Left renal pelvis (tissue), 4 donors: ENCODE results near the gene KAT2B. TPM values are rescaled to one million over a fixed set of nuclear protein-coding genes. Genes with fewer than 3 reads are reported as not detected.
"Not testable (repeated sequence)": the region's sequence is repeated elsewhere in the genome, so short reads cannot be mapped to it uniquely, and the experiment has no call there.

ENCODE experiments used
- DNase-seq, 4 donors: peaks; one replicate each; pipeline ENCODE4 v3.0.0-alpha.2; 2013; ENCODE audit warnings: low read depth in 4 of 4, low spot score in 3 of 4
- polyA plus RNA-seq, 4 donors: library from polyadenylated mRNA; unstranded; fragments of 120-200 nt; gene quantifications; one replicate each; pipeline ENCODE4 v1.2.1, GENCODE V29; 2013; ENCODE audit not compliant: insufficient read length in 4 of 4

Gene KAT2B
- polyA plus RNA-seq = 10 to 100 TPM; 19.0 to 30.8 (median 24.8) TPM

DNA sequence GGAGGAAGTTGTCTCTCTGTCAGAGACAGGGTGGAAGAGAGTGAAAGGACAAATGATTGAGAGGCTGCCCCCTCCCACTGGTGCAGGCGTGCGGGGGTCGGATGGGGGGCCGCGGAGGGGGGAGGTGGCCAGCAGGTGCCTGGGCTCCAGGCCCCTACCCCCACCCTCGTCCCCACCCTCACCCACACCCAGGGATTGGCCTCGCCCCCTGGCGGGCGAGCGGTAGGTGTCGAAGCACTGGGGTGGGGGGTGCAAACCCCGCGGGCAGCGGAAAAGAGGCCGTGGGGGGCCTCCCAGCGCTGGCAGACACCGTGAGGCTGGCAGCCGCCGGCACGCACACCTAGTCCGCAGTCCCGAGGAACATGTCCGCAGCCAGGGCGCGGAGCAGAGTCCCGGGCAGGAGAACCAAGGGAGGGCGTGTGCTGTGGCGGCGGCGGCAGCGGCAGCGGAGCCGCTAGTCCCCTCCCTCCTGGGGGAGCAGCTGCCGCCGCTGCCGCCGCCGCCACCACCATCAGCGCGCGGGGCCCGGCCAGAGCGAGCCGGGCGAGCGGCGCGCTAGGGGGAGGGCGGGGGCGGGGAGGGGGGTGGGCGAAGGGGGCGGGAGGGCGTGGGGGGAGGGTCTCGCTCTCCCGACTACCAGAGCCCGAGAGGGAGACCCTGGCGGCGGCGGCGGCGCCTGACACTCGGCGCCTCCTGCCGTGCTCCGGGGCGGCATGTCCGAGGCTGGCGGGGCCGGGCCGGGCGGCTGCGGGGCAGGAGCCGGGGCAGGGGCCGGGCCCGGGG is at the start of gene KAT2B:
KAT2B (plus strand) TSS at position 682 of the 783 bp plus-strand sequence; CDS start at position 714, 32 bp downstream.
- peak; percentile 68 to 73 (median 70) for DNase-seq

DNA sequence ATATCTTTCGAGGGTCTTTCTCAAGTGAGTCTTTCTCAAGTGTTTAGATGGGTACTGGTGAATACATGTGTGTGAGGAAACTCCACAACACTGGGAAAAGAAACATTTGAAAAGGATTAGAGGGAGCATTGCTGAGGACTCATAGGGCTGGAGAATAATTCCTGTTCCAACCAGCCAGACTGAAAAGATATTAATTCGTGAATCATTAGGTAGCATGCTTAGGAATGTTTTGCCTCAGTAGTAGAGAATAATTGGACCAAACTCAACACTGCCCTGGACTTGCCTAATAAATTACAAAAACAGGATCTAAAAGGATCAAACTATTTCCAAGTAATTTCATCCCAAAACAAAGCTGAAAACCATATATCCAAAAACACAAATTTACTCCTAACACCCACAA is 45.5 kb upstream of the KAT2B start:
- DNase-seq = no peak

DNA sequence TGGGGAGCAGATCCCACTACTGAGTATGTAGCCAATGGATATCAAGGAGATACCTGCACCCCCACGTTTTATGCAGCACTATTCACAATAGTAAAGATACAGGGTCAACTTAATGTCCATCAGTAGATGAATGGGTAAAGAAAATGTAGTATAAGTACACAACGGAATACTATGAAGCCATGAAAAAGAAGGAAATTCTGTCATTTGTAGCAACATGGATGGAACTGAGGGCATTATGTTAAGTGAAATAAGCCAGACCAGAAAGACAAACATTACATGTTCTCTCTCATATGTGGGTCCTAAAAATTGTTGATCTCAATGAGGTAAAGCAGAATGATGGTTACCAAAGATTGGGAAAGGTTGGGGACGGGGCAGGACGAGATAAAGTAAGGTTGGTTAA is 42.7 kb upstream of the KAT2B start:
- DNase-seq = no peak

DNA sequence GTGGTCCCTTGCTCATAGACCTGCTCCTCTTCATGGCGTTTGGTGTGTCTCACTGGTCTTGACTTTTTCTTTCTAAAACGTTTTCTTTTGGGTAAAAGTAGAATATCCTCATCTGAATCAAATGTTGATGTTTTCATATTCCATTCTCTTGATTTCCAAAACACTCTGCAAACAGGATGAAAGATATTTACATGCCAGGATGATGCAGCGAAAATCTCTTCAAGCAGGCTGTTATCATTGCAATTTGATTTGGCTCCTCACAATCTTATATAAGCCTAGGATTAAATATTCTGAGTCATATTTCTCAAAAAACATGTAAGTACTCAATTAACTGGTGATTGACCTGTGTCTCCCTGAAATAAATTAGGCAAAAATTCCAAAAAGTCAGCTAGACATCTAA is 38.3 kb upstream of the KAT2B start:
- no peak for DNase-seq

DNA sequence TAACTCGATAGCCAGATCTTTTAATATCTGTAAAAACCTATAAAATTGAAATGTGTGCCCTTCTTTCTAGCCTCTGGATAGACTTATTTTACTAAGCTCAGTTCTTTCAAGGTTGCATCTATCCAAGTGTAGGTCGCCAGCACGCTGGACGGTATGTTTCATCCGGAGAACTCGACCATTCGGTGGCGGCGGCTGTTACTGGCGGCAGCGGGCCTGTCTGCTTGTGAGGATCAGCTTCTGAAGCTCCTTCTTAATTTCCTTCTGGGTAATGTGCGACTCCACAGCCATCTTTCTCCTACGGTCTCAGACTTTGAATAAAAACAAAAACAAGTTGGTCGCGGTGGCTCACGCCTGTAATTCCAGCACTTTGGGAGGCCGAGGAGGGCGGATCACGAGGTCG is 32.3 kb upstream of the KAT2B start:
- DNase-seq = no peak

DNA sequence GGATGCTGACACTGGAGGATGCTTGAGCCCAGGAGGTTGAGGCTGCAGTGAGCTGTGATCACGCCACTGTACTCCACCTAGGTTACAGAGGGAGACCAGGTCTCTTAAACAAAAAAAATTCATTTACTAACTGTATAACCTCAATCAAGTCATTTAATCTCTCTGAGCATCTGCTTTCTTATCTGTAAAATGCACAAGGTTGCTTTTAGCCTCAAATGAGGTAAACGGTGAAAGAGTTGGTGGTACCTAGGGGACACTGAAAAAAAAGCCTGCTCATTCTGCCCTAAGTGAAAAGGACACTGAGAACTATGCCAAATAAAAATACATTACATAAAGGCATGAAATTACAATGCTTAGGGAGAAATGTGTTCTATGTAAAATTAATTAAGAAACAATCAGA is 31.6 kb upstream of the KAT2B start:
- no peak for DNase-seq

DNA sequence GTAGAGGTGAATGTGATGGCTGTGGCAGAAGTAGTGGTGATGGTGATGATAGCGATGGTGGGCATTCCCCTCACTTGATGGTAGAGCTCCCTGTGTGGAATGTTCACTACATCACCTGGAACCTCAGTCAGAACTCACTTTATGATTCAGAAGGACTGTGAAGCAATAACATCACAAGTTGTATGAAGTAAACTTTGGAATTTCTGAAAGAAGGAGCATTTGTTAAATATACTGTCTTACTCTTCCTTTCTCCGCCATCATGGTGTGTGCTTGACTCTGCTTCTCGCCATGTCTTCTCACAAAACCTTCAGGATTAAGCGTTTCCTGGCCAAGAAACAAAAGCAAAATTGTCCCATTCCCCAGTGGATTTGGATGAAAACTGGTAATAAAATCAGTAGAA is 28.1 kb upstream of the KAT2B start, which contains the start of gene PP2D1:
PP2D1 (minus strand) TSS at position 101 of the 400 bp plus-strand sequence. CDS start 192 bp downstream, outside the sequence.
- DNase-seq = no peak

DNA sequence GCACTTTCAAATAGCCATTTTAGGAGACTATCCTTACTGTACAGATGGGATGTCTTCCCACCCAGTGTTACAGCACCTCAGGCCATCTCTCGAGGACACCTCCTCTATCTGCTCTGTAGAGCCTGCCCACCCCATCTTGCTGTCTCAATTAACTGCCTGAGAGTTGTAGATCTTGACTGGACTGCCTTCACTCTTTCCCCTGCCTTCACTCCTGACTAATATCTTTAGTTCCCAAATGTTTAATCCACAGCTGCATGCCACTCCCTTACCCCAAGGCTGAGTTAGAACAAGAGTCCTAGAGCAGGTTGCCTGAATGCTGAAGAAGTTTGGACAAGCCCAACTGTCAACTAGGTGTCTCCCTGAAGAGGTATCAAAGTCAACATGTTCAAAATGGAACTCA is 26.9 kb upstream of the KAT2B start:
- DNase-seq = no peak

DNA sequence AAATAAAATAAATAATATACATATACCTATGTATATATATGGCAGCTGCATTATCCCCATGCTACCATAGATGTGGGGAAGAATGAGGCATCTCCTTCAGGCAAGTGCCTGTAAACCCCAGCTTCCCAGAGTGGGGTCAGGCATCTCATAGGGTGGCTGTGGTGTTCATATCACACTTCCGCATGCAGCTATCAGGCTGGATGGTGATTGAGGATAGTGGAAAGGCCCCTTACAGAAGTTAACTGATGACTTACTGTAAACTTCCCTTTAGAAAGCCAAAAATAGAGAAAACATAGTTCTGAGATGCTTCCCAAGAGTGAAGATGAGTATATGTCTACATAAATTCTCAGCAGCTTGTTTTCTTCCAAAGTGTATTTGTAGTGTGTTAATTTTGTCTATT is 24.7 kb upstream of the KAT2B start:
- no peak for DNase-seq

DNA sequence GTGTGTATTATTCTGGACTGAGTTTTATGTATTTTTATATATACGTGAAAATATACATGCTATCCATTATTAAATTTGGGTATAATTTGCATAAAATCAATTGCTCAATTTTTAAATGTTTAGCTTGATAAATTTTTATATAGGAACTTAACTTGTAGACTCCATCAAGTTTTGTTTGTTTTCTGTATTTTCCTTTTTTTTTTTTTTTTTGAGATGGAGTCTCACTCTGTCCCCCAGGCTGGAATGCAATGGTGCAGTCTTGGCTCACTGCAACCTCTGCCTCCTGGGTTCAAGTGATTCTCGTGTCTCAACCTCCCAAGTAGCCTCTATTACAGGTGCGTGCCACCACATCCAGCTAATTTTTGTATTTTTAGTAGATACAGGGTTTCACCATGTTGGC is 24.2 kb upstream of the KAT2B start:
- not testable (repeated sequence) for DNase-seq

DNA sequence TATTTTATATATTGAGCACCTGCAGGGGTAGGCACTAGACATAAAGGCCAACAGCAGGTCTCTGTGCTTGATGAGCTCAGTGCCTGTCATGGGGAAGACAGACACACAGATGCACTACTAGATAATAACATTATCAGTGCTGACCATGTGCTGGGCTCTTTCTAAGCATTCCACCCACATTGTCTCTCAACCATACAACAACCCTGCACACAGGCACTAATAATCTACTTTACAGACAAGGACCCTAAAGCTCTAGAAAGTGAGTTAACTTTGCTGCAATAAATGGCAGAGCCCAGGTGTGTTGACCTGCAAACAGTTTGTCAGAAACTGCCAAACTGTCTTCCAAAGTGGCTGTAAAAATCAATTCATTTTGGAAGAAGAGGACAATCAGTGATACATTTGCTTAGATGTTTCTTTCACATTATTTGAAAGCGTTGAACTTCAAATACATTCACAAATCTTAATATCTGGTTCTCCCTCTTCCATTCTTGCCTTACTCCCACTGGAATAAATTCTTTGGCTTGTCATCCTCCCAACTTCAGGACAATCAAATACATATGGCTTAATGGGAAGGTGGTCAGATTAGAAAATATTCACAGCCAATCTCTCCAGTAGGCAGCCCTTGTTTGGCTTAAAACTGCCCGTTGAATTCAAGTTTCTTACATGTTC is 17.2 kb upstream of the KAT2B start:
- no peak for DNase-seq

DNA sequence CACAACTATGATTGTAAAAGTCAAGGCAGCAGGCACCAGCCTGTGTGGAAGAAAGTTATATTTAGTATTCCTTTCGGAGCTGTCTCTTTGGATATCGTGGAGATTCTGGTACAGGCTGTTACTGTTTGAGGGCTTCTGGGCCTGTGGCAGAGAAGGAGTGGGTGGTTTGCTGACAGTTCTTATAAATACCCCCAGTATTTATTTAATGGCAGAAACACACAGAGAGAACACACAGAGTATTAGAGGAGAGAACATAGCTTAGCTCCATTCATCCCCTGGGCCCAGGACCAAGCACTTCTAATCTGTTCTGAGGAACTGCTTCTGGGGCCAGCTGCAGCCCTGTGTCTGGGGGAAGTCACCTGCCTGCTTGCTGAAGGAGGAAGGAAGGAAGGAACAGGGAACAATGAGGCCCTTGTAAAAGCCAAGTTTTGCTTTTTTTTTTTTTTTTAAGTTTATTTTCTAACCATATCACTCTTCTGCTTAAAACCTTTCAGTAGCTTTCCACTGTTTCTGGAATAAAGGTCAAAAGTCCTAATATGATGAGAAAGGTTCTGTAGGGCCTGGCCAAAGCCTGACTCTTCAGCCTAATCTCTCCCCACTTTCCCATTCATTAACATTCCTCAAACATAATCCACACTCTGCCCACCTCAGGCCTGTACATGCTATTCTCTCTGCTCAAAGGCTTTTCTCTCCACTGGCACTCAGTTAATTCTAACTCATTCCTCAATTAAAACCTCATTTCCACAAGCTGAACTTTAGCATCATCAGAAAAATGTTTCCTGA is 16.4 kb upstream of the KAT2B start:
- no peak for DNase-seq

DNA sequence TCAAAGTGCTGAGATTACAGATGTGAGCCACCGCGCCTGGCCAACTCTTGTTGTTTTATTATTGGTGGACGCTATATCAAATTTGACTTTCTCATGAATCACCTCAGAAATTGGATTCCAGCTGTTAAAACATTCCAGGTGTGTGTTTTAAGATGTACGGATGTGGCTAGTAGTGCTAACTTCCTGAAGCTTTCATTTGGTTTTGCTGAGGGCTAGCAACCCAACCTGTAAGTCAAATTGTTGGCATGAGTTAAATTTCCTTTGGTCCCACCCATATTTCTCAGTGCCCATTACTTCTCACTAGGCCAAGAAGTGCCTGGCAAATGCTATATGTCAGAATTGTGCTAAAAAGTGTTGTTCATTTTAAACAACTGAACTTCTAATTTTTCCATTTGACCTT is 13.1 kb upstream of the KAT2B start:
- DNase-seq = no peak

DNA sequence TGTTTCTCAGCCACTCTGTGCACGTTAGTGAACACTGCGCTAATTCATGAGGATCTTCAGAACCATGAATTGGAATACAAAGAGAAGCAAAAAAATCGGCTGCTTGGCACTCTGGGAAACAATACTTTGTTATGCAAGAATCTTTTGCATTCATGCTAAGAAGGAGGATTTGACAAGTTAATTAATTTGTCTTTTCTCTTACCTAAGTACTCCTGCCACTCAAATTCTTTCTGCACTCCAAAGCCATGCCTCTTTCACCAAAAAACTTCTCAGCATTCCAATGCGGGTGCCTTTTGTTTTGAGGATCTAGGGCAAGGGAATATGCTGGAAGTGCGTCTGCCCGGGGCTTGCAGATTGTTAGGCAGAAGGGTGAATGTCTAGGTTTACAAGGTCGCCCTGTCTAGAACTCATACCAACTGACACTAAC is 11.3 kb upstream of the KAT2B start:
- no peak for DNase-seq

DNA sequence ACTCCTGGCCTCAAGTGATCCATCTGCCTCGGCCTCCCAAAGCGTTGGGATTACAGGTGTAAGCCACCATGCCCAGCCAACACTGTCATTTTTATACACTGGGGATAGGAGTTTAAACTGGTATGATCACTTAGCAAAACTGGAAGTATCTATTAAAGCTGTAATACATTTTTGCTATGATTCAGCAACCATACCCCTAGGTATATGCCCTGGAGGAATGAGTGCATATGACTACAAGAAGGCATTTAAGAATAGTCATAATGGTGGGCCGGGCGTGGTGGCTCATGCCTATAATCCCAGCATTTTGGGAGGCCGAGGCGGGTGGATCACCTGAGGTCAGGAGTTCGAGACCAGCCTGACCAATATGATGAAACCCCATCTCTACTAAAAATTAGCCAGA is 8.3 kb upstream of the KAT2B start:
- DNase-seq = not testable (repeated sequence)

DNA sequence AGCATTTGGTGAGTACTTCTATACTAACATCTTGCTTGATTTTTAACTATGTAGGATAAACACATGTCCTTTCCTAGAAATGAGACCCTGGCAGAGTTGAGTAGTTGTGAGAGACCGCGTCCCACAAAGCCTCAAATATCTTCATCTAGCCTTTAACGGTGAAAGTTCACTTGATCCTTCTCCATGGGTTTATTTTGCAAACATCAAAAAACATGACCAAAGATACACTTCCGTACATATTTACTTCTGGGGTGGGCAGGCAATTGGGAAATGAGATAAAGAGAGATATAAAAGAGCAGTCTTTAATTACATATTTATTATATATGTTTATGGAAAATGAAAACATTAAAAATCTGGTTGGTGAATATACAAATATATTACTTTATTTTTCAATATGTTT is 5.2 kb upstream of the KAT2B start:
- DNase-seq = no peak

DNA sequence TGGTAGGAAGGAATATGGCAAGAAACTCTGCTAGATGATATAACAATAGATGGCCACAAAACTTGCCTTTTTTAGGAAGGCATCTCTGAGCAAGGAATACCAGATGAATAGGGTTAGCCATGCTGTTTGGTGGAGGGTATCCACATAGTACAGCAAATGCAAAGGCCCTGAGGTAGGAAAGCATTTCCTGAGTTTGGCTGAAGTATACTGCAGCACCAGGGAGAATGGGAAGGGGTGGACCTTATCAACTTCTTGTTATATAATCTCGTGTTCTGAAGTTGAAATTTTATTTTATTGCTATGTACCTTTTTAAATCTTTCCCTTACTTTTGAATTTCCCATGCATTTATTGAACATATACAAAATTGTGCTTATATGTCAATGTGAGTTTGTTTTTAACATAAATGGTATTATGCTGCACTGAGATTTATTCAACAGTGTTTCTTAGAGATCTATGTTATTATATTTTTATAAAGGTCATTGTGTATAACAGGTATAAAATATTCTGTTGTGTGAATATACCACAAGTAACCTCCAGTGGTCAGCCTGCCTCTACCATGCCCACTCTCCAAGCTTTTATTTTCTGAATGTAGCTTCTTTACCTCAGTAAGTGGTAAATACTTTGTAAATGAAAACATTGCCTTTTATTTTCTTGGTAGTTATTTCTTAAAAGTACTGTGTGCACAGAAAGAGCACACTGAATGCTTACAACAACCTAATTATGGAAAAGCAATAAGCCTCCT is 2.8 kb upstream of the KAT2B start:
- DNase-seq = no peak

DNA sequence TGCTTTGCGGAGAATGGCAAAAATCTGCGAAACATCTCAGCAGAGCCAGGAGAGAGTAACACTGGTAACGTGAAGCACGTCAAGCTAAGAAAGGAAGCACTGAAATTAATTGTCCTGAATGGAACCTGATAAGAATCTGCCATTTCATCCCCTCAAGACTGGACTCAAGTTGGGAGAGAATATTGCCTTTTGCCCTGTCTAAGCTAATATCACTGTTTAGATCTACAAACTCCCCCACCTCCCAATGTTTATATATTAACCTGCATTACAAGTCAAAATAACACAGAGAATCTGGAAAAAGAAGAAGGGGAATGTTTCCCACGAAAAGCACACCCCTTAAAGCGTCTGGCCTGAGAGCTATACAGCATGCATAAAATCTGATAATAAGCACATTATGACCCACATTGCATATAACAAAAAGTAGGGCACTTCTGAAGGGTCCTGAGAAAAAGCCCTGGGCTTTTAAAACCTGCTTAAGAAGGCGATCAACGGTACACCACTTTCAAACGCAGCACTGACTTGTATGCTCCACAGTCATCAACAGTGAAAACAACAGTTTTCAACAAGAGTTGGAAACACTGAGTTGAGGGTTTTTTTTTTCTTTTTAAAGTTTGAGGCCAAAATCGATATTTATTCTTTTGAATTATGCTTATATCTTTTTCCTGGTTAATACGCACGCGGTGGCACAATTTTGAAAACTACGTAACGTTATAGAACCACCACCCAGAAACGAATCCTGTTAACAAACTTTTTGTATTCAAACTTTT is 1.4 kb upstream of the KAT2B start:
- DNase-seq = no peak

DNA sequence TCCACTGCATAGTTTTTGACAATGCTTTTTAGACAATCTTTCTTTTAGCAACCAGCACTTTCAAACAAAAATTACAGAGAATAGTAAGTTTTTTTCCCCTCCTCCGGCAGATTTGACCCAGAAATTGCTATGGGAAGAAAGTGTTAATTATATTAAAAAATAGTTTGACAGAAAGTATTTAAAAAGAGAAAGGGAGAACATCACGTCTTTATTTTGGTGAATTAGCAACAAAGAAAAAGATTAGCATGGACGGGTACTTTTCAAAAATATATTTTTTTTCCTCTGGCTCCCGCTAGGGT is 831 bp upstream of the KAT2B start:
- DNase-seq = no peak

DNA sequence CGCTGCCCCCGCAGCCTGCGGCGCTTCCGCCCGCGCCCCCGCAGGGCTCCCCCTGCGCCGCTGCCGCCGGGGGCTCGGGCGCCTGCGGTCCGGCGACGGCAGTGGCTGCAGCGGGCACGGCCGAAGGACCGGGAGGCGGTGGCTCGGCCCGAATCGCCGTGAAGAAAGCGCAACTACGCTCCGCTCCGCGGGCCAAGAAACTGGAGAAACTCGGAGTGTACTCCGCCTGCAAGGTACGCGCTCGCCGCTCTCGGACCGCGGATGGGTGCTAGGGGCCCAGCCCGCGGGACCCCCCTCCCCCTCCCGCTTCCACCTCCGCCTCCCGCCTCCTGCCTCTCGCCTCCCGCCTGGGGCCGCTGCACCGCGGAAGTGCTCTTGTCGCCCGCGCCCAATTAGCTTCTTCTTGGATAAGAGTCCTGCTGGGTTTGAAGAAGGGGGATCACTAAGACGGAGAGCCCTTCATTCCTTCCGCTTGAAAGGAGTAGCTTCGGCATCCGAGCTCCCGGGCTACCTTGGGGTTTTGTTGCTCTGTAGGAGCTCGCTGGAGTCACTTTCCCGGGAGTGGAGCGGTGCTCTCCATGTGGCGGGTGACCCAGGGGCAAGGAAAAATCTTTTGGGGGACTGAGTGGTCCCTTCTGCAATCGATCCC is 426 bp downstream of the KAT2B start:
- no peak for DNase-seq
